H9 (cell line): ENCODE measurements around the gene MAML3. TPM values are rescaled to one million over a fixed set of nuclear protein-coding genes. Genes with fewer than 3 reads are reported as not detected.

ENCODE experiments used
- DNase-seq: peaks from one replicate; pipeline ENCODE4 v3.0.0-alpha.2; 2017
- H2AFZ ChIP-seq: one replicate; pipeline ENCODE4 v1.6.1; 2013; ENCODE audit warnings: mild to moderate bottlenecking, low read length, control low read depth, moderate library complexity
- H2AK5ac ChIP-seq: 2 replicates; pipeline ENCODE4 v1.6.1; 2013; ENCODE audit warnings: low read length, control low read depth, mixed read lengths; ENCODE audit not compliant: insufficient read length
- H2BK120ac ChIP-seq: one replicate; pipeline ENCODE4 v1.6.1; 2013; ENCODE audit warnings: low read depth, mild to moderate bottlenecking, low read length, control low read depth, inconsistent platforms; ENCODE audit not compliant: poor library complexity, severe bottlenecking
- H2BK12ac ChIP-seq: 2 replicates; pipeline ENCODE4 v1.6.1; 2013; ENCODE audit warnings: low read length, control low read depth, mixed read lengths, low read depth; ENCODE audit not compliant: insufficient read length
- H2BK15ac ChIP-seq: 2 replicates; pipeline ENCODE4 v1.6.1; 2013; ENCODE audit warnings: low read depth, low read length, control low read depth
- H2BK20ac ChIP-seq: one replicate; pipeline ENCODE4 v1.6.1; 2013; ENCODE audit warnings: low read depth, mild to moderate bottlenecking, low read length, control low read depth, inconsistent platforms; ENCODE audit not compliant: poor library complexity, severe bottlenecking
- H2BK5ac ChIP-seq: 2 replicates; pipeline ENCODE4 v1.6.1; 2013; ENCODE audit warnings: low read length, control low read depth, mixed read lengths; ENCODE audit not compliant: insufficient read length
- H3K14ac ChIP-seq: 2 replicates; pipeline ENCODE4 v1.6.1; 2013; ENCODE audit warnings: low read length, control low read depth; ENCODE audit not compliant: insufficient read depth
- H3K18ac ChIP-seq: 2 replicates; pipeline ENCODE4 v1.6.1; 2013; ENCODE audit warnings: low read depth, mild to moderate bottlenecking, mixed read lengths, low read length, control low read depth; ENCODE audit not compliant: insufficient read length
- H3K23ac ChIP-seq: 2 replicates; pipeline ENCODE4 v1.6.1; 2013; ENCODE audit warnings: low read length, control low read depth, mixed read lengths, low read depth; ENCODE audit not compliant: insufficient read length
- H3K23me2 ChIP-seq: 2 replicates; pipeline ENCODE4 v1.6.1; 2013; ENCODE audit warnings: low read depth, mild to moderate bottlenecking, mixed read lengths, low read length, control low read depth; ENCODE audit not compliant: insufficient read length, poor library complexity, severe bottlenecking
- H3K27ac ChIP-seq: 2 replicates; pipeline ENCODE4 v1.5.1; 2013; ENCODE audit warnings: low read length, control low read depth, mixed read lengths, low read depth; ENCODE audit not compliant: insufficient read length
- H3K27me3 ChIP-seq: 2 replicates; pipeline ENCODE4 v1.6.1; 2013; ENCODE audit warnings: low read length, control low read depth, inconsistent platforms; ENCODE audit not compliant: insufficient read depth
- H3K4ac ChIP-seq: 2 replicates; pipeline ENCODE4 v1.6.1; 2013; ENCODE audit warnings: low read depth, mild to moderate bottlenecking, control low read depth, inconsistent platforms, low read length, moderate library complexity
- H3K4me1 ChIP-seq: 2 replicates; pipeline ENCODE4 v1.6.1; 2013; ENCODE audit warnings: low read length, control low read depth, inconsistent platforms; ENCODE audit not compliant: insufficient read depth
- H3K4me2 ChIP-seq: 2 replicates; pipeline ENCODE4 v1.6.1; 2013; ENCODE audit warnings: low read length, control low read depth, mixed read lengths; ENCODE audit not compliant: insufficient read length, insufficient read depth
- H3K56ac ChIP-seq: 2 replicates; pipeline ENCODE4 v1.6.1; 2013; ENCODE audit warnings: low read depth, mild to moderate bottlenecking, mixed read lengths, low read length, control low read depth; ENCODE audit not compliant: insufficient read length
- H3K79me1 ChIP-seq: 2 replicates; pipeline ENCODE4 v1.6.1; 2013; ENCODE audit warnings: low read depth, mild to moderate bottlenecking, moderate library complexity, low read length, control low read depth, inconsistent platforms; ENCODE audit not compliant: insufficient read depth, poor library complexity, severe bottlenecking
- H3K79me2 ChIP-seq: 2 replicates; pipeline ENCODE4 v1.6.1; 2013; ENCODE audit warnings: low read length, control low read depth, inconsistent platforms; ENCODE audit not compliant: insufficient read depth
- H3K9ac ChIP-seq: 2 replicates; pipeline ENCODE4 v1.6.1; 2013; ENCODE audit warnings: low read length, control low read depth, mixed read lengths; ENCODE audit not compliant: insufficient read length; ENCODE audit errors: extremely low read depth
- H3K9me3 ChIP-seq: one replicate; pipeline ENCODE4 v1.6.1; 2013; ENCODE audit warnings: low read depth, low read length, inconsistent platforms; ENCODE audit not compliant: control insufficient read depth
- H3T11ph ChIP-seq: one replicate; pipeline ENCODE4 v1.6.1; 2013; ENCODE audit warnings: mild to moderate bottlenecking, low read length, control low read depth, inconsistent platforms
- H4K20me1 ChIP-seq: one replicate; pipeline ENCODE4 v1.6.1; 2013; ENCODE audit not compliant: control insufficient read depth, insufficient read length, insufficient read depth
- H4K5ac ChIP-seq: 2 replicates; pipeline ENCODE4 v1.6.1; 2013; ENCODE audit warnings: low read depth, mild to moderate bottlenecking, mixed read lengths, low read length, control low read depth; ENCODE audit not compliant: insufficient read length
- H4K8ac ChIP-seq: replicated peaks from 2 replicates; pipeline ENCODE4 v1.6.1; 2013; ENCODE audit warnings: low read length, control low read depth, mixed read lengths, low read depth; ENCODE audit not compliant: insufficient read length
- H4K91ac ChIP-seq: 2 replicates; pipeline ENCODE4 v1.6.1; 2013; ENCODE audit warnings: low read depth, mild to moderate bottlenecking, moderate library complexity, mixed read lengths, low read length, control low read depth; ENCODE audit not compliant: insufficient read length
- H3K27ac Mint-ChIP-seq, 3 experiments: 2 replicates in 2 of 3; 3 replicates in 1 of 3; pipeline ENCODE4 v1.8.0; 2020 to 2021; ENCODE audit warnings: mixed read lengths in 3 of 3, mild to moderate bottlenecking in 1 of 3, moderate library complexity in 1 of 3
- H3K27me3 Mint-ChIP-seq: 2 replicates; pipeline ENCODE4 v1.8.0; 2021; ENCODE audit warnings: low read depth, mild to moderate bottlenecking, moderate library complexity, mixed read lengths
- H3K36me3 Mint-ChIP-seq, 3 experiments: 2 replicates in 2 of 3; 3 replicates in 1 of 3; pipeline ENCODE4 v1.8.0; 2020 to 2021; ENCODE audit warnings: low read depth in 3 of 3, mixed read lengths in 3 of 3; ENCODE audit not compliant: insufficient read depth in 1 of 3
- H3K4me1 Mint-ChIP-seq, 2 experiments: 2 replicates each; pipeline ENCODE4 v1.8.0; 2020; ENCODE audit warnings: mixed read lengths in 2 of 2
- H3K4me3 Mint-ChIP-seq, 2 experiments: 2 replicates in 1 of 2; 3 replicates in 1 of 2; pipeline ENCODE4 v1.8.0; 2020 to 2021; ENCODE audit warnings: mild to moderate bottlenecking in 2 of 2, mixed read lengths in 2 of 2, moderate library complexity in 1 of 2
- H3K9me3 Mint-ChIP-seq, 2 experiments: 2 replicates in 1 of 2; 3 replicates in 1 of 2; pipeline ENCODE4 v1.8.0; 2020; ENCODE audit warnings: mild to moderate bottlenecking in 2 of 2, mixed read lengths in 2 of 2, moderate library complexity in 1 of 2
- WGBS: extraction: QIAGEN DNeasy Blood & Tissue Kit; methylation state at CpG from one replicate; pipeline ENCODE4 v1.1.7; 2013; ENCODE audit warnings: missing lambda C conversion rate, low lambda C conversion rate, mixed read lengths; ENCODE audit not compliant: insufficient read length; ENCODE audit errors: extremely low coverage; 5-methylcytosine and 5-hydroxymethylcytosine counted together
- total RNA-seq: library from RNA; stranded (reverse); gene quantifications from 2 replicates; pipeline ENCODE4 v1.2.1, GENCODE V29; 2021
- TF ChIP-seq, protein P1 (sequence below): fragments of 200-600 bp; sonication (generic); conservative IDR thresholded peaks from 3 replicates; pipeline ENCODE4 v1.8.0; 2021; ENCODE audit warnings: antibody characterized with exemption, mild to moderate bottlenecking

Gene MAML3
- total RNA-seq, 1 experiment from 2014 or later: 3.9 TPM

- Histone ChIP-seq H3K4me2 (no peak overlapping the region), H3K9me3 (no peaks in the 10 kb centered on the region), H2BK12ac (no peak overlapping the region), H3K23me2 (no peaks in the 10 kb centered on the region), H3K27me3 (no peaks in the 10 kb centered on the region), H3K4me1 (no peaks in the 10 kb centered on the region), H4K5ac (no peak overlapping the region), H3K79me1 (no peaks in the 10 kb centered on the region), H3K56ac (no peak overlapping the region), H2AK5ac (no peak overlapping the region), H2AFZ (no peak overlapping the region), H3K79me2 (no peaks in the 10 kb centered on the region), H4K91ac (no peak overlapping the region), H3K4ac (no peak overlapping the region), H2BK5ac (no peak overlapping the region), H2BK15ac (no peak overlapping the region), H3K18ac (no peak overlapping the region), H3K9ac (no peak overlapping the region), H3T11ph (no peak overlapping the region), H4K8ac (no peak overlapping the region), H3K14ac (no peak overlapping the region), H3K23ac (no peak overlapping the region), H4K20me1 (no peaks in the 10 kb centered on the region), H2BK120ac (no peak overlapping the region), H2BK20ac (no peak overlapping the region), H3K27ac (no peak overlapping the region)
- Mint-ChIP-seq H3K4me1 (peaks cover 19 to 31% of the 10 kb centered on the region in 2 experiments), H3K27me3 (peaks cover 5% of the 10 kb centered on the region), H3K9me3 (no peaks in the 10 kb centered on the region; a peak in 1 of 5 replicates), H3K4me3 (no peak overlapping the region), H3K36me3 (no peaks in the 10 kb centered on the region), H3K27ac (no peak overlapping the region)
- no CpG with 5 or more reads among the region's 3 CpGs for WGBS
- TF ChIP-seq, protein P1, sequence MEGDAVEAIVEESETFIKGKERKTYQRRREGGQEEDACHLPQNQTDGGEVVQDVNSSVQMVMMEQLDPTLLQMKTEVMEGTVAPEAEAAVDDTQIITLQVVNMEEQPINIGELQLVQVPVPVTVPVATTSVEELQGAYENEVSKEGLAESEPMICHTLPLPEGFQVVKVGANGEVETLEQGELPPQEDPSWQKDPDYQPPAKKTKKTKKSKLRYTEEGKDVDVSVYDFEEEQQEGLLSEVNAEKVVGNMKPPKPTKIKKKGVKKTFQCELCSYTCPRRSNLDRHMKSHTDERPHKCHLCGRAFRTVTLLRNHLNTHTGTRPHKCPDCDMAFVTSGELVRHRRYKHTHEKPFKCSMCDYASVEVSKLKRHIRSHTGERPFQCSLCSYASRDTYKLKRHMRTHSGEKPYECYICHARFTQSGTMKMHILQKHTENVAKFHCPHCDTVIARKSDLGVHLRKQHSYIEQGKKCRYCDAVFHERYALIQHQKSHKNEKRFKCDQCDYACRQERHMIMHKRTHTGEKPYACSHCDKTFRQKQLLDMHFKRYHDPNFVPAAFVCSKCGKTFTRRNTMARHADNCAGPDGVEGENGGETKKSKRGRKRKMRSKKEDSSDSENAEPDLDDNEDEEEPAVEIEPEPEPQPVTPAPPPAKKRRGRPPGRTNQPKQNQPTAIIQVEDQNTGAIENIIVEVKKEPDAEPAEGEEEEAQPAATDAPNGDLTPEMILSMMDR: no peak
- DNase-seq: no peak
Measured at GRCh38 chr4:139958739-139959098, 195.3 kb downstream of the MAML3 start.
